OCI-M2 (cell line): ENCODE data around the gene BRD4.

Experiments used
- DNase-seq: peaks from one replicate; lab custom pipeline; 2025; ENCODE audit not compliant: unreplicated experiment; lab: John Stamatoyannopoulos, UW

Gene BRD4

DNA sequence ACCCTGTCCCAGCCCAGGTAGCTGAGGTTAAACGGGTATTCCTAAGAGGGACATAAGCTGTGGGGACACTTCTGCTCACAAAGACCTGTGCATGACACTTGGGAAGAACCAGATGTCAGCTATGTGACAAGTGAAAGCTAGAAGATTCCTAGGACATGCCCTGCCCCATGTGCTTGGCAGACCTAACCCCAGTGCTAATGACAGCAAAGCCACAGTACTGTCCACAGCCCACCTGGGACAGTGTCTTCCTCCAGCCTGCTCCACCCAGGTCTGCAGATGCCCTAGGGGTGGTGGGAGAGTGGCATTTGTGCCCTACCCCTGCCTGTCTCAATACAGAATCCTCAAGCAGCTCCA is 81.7 kb downstream of the BRD4 start:
- no peak for DNase-seq

DNA sequence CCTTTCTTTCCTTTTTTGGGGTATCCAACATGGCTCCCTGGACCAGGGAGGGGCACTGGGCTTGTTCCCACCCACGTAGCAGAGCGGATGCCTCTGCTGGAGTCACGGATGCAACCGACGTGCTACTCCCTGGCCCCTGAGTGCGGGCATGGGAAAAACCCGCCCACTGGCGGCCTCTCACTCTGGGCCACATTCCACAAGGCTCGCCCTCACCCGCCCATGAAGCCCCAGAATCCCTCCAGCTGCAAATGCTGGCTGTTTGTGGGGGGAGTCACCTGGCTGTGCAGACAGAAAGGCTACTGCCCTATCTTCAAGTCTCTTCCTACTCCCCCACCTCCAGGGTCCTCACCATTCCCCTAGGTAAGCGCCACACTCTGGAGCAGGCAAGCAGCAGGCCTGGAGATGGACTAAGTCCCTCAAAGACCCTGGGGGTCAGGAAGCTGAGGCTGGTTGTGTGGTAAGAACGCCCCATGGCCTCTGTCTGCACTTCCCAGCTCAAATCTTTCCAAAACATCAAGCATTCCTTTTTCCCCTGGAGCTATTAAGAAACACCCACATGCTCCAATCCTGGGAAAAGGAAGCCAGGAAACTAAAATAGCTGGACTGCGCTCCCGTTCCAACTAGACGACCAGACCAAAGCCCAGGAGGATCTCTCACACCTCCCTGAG is 82.2 kb downstream of the BRD4 start:
- no peak for DNase-seq

DNA sequence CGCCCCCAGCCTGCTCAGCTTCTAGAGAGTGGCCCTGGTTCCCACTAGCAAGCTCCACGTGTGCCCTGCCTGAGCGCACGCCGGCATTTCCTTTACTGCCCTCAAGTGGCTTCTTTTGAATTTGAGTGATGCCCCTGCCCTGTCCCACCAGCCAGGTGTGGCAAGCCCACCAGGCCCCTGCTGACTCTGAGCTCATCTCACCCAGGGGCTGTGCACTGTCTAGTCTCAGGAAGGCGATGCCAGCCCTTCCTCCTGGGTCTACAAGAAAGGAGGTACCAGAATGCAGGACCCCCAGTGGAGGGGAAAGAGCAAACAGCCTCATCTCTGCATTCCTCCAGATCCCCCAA is 82.8 kb downstream of the BRD4 start:
- DNase-seq, result no peak

DNA sequence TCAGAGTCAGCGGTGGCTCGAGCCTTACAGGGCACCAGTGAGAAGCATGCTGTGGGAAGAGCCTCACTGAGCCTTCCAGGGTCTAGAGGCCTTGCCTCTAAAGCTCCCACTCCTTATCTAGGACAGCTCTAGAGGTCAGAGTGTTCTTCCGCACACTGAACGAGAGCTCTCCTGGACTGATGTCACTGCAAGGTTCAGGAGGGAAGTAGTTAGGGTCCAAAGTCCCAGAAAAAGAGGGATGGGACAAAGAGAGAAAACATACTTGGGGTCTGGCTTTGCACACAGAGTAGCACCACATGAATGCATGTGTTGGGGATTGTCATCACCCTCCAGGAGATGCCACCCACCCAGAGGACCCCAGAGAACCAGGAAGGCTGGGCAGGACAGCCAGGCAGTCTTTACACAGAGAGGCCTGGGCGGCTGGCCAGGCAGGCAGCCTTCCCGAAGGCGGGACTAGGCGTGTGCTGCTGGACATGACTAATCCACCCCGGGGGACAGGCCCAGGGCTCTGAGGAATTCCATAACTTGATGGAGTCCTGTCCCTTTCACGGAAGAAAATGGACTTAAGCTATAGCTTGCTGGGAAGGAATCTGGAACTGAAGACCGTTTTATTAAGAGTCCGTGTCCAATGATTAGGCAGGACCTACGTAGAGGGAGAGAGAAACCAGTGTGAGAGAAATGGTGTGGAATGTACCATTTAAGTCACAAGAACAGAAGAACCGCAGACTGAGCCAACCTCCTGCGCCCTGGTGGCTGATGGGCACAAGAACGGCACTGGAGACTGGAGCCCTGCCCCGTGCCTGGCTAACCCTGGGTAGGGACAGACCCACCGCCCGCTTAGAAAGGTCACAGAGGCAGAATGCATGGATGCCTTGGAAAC is 83.5 kb downstream of the BRD4 start:
- DNase-seq, result no peak

DNA sequence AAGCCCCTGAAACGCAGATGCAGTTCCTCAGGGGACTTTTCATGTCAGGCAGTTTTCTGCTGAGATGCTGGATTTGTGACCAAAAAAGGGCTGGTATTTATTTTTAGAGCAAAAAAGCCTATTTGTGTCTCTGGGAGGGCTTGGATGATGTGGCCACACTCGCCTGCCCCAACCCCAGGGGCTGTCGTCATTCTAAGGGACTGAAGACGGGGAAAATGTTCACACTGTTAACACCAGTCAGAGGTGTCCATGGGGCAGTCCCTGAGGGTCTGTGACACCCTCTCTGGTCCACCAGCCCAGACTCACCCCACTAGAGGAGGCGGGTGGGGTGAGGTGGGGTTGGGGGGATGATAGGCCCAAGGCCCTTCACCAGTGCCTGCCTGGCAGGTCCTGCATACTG is 84.2 kb downstream of the BRD4 start:
- no peak for DNase-seq

DNA sequence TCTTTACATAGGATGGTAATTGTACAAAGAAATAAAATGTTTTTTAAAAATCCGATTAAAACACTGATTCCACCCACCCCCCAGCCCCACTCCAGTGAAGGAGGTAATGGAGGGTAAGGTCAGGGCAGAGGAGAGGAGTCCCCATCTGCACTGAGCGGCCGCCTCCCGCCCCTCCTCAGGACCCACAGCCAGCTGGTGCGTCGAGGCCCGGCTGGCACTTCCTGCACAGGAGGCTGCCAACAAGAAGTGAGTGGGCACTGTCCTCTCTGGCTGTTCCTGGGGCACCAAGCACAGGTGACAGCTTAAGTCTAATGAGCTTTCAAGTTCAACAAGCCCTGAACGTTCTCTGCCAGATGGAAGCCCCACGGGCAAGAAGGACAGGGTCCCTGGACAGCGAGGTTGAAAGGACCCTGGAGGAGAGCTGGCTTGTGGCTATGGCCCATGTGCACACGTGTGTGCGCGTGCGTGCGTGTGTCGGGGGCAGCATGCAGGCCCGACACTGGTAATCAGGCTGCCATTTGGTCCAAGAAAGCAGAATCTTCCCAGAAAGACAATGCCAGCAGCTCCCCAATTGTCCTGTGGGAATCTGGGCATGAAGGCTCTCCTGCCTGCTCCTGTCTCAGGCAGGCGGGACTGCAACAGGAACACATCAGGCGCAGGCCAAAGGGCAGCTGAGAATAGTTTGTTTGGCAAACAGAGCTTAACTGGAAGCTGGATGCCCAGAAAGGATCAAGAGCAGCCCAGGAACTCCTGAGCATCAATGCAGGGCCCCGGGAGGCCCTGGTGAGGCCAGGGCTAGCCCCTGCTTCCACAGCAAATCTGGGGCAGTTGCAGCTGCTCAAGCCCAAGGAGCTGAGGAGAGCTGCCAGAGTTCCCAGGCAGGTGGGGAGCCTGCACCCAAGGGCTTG is 85.0 kb downstream of the BRD4 start:
- DNase-seq, result no peak

DNA sequence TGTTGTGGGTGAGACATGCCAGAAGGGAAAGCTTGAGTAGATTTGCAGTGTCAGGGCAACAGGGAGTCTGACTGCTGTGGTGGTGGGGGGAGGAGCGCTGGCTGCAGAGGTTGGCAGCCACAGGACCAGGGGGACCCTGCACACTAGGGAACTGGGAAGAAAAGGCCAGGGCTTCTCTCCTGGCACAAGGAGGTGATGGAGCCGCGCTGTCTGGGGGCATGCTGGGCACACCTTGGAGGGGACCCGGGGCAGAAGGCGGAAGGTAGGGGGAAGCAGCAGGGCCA is 86.2 kb downstream of the BRD4 start:
- DNase-seq, result no peak

DNA sequence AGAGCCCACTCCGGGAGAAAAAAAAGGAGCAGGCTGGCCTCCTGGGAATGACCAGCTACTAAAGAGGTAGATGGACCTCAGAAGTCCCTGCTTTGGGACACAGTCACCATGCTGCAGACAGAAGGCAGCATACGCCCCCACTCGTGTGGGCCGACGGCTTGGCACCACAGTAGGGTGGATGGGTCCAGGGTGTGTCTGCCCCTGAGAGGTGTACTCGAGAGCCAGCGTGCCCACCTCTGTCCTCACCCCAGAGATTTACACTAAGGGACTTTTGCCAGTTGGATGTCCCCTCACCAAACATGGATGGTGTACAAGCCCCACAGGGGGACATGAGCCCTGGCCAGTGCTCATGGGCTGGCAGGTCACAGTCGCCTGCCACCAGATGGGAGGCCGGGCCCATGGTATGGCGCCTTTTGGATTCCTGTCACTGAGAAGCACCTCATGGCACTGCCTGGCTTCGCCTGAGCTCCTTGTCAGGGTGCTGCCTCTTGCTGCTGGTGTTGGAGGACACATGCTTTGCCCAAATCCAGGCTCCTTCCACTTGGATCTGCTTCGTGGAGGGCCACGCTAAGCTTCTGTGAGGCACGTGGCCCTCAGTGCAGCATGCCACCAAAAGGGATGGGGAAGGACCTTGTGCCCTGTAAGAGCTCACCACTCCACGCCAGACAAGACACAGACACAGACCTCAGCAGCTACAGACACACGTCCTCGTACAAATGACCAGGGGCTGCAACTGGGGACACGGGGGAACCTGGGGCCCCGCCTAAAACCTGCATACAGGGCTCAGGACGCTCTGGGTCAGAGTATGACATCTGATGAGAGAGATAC is 86.8 kb downstream of the BRD4 start:
- no peak for DNase-seq

DNA sequence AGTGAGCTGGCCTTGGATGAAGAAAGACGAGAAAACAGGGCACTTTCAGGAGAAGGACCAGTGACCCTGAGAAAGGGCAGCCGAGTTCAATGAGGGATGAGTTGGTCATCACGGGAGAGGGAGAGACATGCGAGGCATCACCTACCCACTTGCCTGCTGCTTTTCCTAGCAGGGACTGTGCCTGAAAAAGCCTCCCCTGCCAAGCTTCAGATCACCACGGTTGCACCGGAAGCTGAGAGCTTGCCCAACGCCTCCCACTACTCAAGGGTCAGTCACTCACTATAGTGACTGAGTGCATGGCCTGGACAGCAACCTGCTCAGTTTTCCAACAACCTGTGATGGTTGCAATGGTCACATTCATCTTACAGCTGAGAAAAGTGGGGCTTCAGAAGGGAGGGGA is 87.5 kb downstream of the BRD4 start:
- no peak for DNase-seq

DNA sequence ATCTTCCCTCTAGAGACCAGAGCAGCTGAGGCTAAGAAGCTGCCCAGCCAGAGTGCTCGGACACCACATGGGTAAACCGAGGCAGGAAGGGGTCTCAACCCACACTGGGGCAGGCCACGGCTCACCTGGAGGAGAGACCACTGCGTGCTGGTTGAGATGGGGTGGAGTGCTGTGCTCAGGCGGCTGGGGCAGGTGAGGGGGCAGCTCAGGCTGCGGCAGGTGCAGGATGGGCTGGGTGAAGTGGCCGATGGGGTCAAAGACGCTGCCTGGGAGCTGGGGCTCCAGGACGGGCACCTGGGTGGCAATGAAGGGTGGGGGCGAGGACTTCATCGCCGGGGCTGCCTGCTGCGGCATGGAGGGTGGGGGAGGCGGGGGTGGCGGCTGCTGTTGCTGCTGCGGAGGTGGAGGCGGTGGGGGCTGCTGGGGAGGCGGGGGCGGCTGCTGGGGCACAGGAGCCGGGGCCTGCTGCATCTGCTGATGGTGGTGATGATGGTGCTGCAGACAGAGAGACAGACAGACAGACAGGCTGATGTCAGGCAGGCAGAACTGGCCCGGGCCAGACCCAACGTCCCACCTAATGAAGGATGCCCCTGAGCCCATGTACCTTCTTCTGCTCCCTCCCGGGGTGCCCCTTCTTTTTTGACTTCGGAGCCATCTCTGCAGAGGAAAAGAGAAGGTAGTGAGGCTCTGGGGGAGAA is 88.1 kb downstream of the BRD4 start:
- no peak for DNase-seq

DNA sequence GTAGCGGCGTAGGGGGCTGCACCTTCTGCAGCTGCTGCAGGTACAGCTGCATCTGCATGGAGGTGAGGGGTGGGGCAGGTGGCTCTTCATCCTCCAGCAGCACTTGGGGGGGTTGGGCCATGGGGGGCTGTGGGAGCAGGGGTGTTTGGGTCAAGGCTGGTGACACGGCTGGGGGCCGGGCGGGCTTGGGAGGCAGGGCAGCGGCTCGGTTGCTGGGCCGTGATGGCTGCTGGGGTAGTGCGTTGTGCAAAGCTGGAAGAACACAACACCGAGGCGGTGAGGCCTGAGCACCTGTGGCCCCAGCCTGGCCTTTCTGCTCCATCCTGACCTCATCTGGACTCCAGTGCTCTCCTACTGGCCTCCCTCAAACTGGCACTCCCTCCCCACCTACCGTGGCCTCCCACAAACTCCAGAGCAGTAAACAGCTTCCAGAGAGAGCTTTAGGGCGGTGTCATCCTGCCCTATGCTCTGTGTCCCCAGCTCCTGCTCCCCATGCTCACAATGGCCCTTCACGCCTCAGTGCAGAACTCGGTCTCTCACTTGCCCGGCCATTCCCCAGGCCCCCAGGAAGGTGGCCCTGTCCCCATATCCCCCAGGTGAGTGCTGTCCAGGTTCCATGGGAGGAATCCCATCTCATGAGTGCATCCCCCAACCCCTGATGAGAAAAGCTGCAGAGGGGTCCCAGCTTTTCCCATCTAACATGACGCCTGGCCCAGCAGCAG is 88.9 kb downstream of the BRD4 start:
- DNase-seq, result no peak

DNA sequence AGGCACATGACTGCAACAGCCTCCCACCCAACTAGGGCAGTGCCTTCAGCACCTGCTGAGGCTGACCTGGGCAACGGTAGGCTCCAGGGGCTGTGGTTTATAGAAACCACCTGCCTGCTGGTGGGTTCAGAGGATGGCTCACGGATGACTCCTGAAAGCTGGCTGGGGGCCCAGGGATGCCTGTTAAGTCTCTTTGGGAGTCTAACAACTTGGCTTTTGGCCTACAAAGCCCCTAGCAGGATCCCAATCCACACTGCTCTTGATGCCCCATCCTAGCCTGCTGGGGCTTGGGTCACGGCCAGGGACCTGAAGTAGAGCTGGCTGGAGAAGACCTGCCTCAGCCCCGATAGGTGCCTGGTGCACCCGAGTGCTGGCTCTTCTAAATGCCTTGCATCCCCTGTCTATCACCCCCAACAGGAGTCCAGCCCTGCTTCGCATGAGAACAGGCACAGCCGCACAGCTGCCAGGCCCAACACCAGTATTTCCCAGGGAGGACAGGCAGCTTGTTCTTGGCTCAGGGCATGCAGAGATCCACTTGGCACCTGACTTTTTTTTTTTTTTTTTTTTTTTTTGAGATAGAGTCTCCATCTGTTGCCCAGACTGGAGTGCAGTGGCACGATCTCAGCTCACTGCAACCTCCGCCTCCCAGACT is 91.0 kb downstream of the BRD4 start:
- DNase-seq, result no peak

DNA sequence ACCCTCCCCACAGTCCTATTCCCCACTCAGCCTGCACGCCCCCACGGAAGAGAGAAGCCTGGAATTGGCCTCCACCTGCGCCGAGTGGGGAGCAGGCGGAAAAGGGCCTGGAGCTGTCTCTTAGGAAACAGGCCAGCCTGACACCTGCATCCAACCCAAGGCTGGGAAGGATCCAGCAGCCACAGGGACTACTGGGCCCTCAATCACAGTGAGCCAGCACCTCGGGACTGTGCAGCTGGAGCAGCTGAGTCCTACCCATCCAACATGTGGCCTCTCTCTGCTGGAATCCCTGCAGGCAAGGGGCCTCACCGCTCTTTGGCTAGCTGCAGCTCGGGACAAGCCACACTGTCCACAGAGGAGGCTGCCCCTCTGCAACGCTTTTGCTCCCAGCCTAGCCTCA is 91.8 kb downstream of the BRD4 start:
- no peak for DNase-seq

DNA sequence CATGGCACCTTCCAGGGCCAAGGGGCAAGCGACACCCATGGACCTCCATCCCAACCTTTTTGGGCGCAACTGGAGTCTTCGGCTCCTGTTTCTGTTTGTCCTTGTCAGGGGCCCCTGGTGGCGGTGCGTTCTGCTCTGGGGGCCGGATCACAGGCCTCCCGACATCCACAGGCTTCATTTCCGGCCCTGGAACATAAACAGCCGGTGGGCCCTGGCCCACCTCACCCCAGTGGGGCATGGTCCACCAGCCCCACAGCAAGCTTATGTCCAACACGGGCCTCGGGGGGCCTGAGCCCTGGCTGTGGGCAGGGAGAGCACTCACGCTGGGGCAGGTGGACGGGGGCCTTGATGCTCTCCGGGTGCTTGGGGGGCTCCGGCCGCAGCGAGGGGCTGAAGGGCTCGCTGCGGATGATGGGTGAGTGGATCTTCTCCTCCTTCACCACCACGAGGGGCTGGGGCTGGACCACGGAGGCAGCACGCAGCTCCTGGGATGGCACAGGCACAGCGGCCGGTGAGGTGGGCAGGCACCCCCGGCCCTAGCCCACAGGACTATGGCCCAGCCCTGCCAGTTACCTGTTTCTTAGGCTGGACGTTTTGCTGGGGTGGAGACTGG is 92.9 kb downstream of the BRD4 start:
- no peak for DNase-seq

DNA sequence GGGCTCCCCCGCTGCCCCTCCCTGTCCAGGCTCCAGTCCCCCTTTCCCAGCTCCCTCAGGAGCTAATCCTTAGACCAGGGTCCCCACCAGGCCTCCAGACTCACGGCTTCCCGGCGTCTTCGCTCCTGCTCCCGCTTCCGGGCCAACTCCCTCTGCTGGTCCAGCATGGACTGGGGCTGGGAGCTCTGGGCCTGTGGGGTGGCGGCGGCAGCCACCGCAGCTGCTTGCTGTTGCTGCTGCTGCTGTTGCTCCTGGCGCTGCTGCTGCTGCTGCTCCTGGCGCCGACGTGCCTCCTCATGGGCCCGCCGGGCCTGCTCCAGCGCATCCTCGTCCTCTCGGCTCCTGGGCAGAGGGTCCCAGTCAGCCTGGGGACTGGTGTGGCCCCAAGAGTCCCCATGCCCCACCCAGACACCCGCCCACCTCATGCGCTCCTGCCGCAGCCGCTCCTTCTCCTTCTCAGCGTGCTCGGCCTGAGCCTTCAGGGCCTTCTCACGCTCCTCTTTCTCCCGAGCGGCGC is 93.6 kb downstream of the BRD4 start:
- no peak for DNase-seq

DNA sequence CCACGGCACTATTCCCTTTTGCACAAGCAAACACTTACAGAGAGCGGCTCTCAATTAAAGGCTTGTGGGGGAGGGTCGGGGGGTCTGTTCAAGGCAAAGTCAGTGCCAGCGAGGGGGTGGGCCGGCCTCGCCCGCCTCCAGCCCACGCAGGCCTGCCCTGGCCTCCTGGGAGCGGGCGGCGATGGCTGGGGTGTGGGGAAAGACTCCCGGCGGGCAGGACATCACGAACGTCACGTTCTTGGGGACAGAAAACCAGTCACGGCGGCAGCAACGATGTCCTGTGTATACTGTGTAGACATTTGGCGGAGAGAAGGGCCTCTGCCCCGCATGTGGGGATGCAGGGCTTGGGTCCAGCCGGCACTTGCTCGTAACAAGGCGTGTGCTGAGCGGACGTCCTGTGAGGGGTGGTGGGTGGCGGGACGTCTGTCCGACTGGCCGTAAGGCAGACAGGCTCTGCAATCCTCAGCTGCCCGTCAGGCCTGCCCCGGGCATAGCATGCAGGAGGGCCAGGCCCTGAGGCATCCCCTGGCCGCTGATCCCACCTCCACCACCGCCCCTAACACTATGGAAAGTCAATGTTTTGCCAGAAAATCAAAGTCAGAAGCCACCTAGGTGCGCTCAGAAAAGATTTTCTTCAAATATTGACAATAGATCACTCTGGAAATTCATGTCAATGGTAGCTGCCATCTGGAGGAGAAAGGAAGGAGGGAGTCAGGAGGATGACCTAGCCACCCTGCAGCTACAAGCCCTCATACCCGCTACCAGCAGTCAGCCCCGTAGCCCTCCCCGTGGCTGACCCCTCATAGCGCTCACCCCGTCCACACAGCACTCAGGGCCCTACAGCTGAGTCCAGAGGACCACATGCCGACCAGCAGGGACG is 94.3 kb downstream of the BRD4 start:
- DNase-seq, result no peak

DNA sequence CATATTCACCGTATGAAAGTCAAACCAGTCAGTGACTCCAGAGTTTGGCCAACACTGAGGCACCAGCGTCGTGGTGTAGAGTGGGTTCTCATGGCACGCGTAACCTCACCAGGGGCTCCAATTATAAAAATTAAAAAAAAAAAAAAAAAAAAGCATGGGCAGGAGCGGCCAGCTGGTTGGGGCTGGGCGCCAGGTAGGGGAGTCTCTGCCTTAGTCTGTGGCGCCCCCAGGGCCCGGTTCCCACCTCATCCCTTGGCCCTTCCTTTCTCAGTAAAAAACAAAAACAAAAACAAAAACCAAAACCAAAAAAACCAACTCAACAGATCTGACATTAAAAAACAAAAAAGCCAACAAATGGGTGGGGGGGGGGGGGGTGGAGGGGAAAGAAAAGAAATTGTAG is 95.5 kb downstream of the BRD4 start:
- DNase-seq, result no peak

DNA sequence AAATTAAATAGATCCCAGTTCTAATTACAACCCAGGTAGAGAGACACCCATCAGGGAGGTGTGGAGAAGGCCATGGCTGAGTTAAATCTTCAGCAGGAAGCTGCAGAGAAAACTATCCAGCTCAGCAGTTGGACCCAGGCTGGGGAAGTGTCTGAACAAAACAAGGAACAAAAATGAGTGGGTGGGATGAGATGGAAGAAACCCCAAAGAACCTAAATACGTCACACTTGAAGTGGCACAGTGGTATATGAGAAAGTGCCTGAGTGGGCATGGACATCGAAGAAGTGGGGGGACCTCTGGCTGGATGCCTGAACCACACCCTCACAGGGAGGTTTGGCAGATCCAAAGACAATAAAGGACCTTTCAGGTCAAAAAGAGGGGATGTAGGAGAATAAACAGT is 96.6 kb downstream of the BRD4 start:
- no peak for DNase-seq
